Raji (cell line): ENCODE measurements around the gene HAPLN2.

ENCODE experiments used
- POLR2A ChIP-seq: IDR thresholded peaks from 2 replicates; pipeline ENCODE4 v1.6.1; 2011; ENCODE audit warnings: low read depth, low read length, control low read depth; ENCODE audit not compliant: insufficient read depth

The HAPLN2 gene

DNA sequence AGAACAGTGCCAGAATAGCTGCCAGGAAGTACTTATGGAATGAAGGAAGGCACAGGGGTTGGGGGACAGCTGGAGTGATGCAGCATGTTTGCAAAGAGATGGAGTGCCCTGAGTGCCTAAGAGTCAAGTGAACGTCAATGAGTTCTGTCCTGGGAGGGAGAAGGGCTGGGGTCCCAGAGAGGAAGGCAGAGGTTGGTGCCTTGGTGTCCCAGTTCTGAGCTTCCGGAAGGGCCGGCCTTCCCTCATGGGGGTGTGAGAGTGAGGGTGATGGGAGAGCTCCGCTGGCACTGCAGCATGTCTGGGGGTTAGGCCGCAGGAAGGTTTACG, 40.4 kb downstream of the HAPLN2 start:
- TF ChIP-seq POLR2A: no peak

DNA sequence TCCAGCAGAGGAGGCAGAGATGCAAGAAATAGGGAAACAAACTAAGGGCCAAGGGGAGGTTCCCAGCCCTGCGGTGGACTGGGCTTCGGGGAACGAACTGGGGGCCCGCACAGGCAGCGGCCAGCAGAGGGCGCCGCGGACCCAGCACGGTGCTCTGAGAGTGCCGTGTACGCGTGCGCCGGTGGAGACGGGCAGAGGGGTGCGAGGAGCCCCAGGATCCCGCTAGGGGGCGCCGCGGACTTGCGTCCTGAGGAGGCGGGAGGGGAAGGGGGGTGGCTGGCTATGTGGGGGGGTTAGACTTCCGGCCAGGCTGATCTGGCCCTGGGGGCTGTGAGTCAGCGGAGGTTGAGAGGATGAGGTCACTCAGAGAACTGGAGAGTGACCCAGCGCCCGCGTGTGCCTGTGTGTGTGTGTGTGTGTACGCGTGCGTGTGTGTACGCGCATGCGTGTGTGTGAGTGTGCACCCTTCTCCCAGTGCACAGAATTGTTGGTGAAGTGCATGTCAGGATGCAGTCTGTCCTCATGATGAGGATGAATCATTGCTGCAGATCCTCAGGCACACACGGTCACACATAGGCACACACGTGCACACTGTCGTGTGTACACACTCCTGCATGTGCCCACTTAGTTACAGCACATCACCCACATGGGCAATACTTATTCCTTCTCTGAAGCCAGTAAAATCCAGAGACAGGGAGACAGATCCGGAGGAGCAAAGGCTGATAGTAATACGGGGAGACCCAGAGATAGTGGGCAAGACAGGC, 41.0 kb downstream of the HAPLN2 start:
- TF ChIP-seq POLR2A: no peak

DNA sequence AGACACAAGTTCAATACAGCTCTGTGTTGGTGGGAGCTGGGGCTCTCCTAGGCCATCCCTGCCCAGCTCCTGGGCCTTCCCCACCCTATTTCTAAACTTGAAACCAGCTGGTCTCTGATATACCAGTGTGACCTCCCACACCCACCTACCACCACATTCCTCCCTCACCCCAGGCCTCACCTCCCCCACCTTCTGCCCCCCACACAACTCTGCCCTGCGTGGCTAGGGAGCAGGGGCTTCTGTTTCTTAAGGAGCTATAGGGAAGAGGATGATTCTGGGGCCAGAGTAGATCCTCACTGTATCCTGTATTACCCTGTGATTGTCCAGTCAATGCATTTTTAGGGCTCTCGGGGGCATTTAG, 41.5 kb downstream of the HAPLN2 start:
- TF ChIP-seq POLR2A: no peak

DNA sequence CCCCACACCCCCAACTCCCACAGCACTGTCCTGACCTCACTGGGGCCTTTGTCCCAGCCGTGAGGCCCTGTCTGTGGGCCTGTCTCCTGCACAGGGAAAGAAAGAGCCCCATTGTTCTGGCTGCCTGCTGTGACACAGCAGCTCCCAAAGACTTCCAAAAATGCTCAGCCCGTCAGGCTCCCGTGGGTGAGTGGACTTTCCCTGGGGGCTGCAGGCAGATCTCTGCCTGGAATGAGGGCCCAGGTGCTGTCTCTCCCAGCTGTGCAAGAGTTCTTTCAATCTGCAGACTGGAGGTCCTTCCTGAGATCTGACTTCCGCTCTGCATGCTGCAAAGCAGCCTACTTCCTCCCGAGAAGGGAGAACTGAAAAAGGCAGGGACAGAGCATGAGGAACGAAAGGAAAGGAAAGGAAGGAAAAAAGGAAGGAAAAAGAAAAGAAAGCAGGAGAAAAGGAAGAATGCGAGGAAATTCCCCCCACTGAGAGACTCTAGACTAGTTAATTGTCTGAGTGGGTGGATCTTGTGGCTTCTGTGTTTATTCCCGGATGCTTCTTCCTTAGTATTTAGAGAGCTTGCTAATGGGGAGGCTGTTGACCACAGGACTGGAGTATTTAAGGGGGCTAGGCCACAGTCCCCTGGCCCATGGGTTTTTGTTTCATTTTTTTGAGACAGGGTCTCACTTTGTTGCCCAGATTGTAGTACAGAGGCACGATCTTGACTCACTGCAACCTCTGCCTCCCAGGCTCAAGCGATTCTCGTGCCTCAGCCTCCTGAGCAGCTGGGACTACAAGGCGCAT, 43.0 kb downstream of the HAPLN2 start:
- no peak for TF ChIP-seq POLR2A

DNA sequence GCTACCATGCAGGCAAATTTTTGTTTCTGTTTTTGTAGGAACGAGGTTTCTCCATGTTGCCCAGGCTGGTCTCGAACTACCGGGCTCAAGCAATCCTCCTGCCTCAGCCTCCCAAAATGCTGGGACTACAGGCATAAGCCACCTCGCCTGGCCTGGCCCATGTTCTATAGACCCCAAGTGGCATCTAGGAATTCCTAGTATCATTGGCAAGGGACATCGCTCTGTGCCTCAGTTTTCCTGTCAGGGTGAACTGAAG, 43.5 kb downstream of the HAPLN2 start:
- no peak for TF ChIP-seq POLR2A

DNA sequence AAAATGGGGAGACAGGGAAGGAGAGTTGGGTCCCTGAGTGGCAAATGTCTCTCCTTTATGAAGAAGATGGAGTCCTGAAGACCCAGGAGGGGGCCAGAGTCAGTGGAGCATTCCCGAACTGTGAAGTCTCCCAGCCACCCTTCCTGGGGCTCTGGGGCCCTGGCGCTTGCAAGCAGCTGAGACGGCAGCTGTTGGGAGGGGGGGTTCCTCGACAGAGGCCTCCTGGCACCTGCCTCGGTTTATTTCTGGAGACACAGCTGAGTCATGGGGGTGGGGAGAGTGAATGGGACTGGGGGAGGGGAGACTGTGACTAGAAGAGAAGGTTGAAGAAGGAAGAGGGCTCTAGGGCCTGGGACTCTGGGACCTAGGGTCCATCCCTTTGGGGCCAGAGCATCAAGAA, 44.0 kb downstream of the HAPLN2 start:
- TF ChIP-seq POLR2A: no peak

DNA sequence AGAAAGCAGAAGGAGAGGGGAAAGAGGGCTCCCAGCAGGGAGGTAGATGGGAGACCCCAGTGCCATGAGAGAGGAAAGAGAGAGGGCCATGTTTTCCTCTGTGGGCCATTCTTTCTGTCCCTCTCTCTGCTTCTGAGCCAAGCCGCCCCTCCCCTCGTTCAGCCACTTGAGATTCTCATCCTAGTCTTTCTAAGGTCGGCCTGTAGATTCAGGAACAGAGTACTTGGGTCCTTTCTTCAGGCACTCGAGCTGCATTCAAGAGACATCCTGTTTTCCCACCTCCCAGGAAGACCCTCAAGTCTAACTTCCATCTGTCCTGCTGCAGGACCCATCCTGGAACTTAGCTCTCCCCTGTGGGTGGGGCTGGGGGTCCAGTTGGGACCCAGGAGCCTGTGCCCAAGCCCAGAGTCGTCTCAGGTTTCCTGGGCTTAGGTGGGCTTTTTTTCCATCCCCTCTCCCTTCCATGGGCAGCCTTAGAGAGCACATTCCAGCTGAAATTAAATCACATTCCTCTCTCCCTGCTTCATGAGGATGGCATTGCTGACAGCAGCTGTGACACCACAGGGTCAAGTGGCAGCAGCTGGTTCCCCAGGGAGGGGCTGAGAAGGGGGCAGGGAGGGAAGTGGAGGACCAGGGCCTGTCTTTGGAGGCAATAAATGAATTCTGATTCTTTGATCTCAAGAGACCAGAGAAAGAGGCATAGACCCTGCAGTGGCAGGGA, 45.0 kb downstream of the HAPLN2 start:
- no peak for TF ChIP-seq POLR2A

DNA sequence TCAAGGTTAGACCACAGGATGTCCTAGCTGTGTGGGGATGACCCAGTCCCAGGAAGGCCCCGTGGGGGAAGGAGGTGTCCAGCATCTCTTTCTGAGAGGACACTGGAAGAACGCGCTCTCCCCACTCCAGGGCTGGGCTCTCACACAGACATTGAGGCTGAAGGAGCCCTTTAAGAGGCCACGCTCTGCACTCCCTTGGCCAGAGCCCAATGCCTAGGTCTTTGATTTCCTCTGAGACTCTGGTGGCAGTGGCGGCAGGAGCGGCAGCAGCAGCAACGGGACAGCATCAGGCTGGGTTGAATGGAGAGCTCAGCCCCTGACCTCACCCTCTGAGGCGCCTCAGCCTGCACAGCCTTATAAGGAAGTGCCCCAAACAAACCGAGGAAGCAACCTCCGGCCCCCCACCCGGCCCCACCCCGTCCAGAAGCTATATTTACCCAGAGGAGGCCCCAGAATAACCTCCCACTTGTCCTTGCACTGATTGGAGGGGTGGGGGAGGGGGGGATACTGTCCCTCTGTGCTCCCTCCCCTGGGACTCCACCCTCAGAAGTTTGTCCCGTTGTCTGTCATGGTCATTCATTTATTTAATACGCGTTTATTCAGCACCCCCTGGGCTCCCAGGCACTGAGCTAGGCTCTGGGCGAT, 45.7 kb downstream of the HAPLN2 start:
- no peak for TF ChIP-seq POLR2A

DNA sequence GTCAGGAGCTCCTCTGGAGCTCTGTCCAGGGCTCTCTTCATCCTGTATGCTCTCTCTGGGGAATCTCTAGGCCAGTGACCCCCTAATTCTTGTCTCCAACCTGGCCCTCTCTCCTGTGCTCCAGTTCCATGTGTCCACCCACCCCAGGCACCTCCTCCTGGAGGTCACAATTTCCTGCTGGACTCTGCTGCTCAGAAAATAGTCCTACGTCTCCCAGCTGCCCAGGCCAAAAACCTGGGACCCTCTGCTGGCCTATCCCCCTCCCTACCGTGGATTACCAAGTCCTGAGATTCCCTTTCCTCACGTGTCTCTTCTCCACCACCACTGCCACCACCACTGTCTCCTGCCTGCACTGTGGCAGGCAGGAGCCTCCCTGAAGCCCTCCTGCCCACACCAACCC, 46.3 kb downstream of the HAPLN2 start:
- no peak for TF ChIP-seq POLR2A

DNA sequence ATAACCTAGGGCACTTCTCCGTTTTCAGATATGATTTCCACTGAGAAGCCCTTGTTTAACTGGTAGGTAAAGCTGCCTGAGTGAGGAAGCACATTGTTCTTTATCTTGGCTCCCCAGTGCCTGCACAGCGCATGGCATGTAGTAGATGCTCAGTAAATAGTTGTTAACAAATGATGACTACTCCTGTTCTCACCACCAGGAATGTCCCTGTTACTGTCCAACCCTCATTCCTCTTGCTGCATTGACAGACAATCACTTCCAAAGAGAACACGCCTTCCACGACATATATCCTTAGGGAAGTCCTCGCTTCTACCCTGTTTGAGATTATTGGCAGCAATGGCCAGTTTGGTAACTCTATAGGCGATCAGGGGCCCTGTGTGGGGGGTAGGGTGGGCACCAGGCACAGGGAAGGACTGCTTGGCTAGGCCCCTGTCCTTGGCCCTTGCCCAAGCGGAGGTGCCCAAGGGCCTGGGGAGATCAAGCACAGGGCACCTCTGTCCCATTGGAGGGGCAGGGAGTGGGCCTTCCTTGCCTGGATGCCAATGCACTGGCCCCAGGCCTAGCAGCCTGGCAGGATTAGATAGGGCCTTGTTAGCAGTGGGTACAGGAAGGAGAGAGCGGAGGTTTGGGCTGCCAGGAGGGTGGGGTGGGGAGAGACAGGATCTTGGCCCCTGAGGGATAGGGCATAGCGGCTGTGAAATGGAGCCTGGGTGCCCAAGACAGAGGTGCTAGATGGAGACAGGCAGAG, 47.8 kb downstream of the HAPLN2 start:
- no peak for TF ChIP-seq POLR2A

DNA sequence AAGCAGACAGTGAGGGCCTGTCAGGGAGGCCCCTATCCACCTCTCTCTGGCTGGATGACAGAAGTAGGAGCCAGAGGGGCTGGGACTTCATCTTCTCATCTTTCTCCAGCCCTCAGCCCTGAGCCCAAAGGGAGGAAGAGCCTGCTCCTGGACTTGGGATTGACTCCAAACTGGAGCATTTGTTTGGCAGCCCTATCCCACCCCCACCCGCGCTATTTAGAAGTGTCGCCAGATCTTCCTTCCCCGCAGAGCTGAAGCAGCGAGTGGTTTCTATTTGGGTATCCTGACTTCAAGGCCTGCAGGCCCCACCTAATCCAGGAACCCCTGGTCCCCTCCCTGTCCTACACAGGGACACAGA, 48.4 kb downstream of the HAPLN2 start:
- TF ChIP-seq POLR2A: no peak

DNA sequence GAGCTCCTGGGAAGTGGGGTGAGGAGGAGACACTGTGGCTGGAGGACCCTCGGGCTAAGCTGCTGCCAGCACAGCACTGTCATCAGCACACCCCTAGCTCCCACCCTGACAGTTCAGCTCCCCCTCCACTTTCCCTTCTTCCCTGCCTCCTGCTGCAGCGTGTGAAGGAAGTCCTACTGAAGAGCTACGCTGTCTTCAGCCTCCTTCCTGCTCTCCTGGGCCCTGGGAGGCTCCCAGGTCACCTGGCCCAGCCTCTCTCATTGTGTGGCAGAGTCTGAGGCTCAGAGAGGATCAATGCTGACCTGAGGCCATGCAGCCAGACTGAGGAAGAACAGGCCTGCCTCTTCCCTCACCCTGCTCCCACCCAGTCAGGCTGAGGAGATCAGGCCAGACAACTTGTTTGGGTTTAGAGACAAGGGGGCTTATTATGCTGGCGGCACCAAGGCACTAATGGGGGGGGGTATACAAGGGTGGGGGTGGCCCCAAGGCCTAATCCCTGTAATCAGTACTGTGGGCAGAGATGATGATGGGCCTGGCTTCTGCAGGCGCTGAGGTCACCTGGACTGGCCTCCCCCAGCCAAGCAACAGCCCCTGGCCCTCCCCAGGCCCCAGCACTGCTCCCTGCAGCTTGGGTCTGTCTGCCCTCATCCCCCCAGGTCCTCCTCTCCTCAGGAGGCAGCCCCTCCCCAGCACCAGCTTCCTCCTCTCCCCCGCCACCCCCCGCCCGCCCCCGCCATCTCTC, 48.9 kb downstream of the HAPLN2 start:
- TF ChIP-seq POLR2A: no peak

DNA sequence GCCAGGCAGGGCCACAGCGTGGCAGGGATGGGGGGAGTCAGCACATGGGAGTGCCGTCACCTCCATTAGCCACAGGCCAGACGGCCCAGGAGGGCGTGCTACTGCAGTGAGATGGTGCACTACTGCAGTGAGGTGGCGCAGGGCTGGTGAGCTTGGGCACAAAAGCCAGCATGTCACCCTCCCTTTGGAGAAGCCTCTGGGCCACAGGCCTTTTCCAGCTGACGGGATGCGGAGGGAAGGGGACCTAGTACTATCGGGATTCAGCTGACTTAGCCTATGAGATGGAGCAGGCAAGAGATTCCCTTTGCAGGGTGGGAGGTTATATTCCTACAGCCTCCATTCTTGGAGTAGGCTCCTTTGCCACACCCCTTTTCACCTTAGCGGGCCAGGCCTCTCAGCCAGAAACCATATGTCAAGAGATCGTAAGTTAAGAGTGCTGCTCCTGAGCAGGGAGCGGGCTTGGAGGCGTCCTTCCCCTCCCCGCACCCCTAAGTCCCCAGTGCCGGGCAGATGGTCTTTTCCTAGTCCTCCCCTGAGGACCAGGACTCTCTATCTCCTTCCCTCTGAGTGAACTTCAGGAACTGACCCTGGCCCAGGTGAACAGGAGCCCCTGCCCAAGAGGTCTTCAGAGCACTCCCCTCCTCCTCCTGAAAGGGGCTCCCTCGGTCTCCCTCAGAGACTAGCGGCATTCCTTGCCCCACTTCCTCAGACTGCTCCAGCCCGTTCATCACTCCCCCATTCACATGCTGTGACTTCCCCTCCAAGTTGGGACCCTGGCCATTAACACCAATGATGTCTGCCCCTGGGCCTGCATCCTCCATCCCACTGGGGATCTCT, 49.8 kb downstream of the HAPLN2 start:
- no peak for TF ChIP-seq POLR2A

DNA sequence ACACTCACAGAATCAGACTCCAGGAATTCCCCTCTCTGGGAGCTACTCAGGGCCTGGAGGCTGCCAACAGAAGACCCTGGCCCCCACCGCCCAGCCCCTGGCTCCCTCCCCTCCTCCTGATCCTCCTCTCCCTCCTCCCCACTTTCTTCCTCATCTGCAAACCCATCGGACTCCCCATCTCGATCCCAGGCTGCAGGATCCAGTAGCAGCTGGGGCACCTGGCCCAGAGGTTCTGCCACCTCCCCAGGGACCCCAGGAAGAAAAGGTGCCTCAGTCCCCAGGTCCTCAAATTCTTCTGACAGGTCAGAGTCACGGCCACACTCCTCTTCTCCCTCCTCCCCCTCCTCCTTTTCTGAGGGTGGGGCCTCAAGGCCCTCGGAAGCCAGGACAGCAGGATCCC, 50.6 kb downstream of the HAPLN2 start:
- TF ChIP-seq POLR2A: no peak

DNA sequence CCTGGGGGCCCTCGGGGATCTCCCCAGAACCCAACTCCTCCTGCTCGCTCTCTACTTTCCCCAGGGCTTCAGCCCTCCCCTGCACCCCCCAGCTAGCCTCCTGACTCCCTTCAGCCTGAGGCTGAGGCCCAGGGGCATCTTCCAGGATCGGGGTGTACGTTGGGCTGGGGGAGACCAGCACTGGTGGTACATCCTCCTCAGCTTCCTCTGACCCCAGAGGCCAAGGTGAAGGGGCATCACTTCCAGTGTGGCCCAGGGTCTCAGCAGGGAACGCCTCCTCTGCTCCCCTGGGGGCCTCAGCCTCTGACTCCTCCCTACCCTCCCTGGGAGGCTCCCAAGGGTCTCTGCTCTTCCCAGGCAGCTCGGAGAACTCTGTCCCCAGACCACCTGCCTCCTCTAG, 51.1 kb downstream of the HAPLN2 start:
- TF ChIP-seq POLR2A: no peak
